GM04504 (cell line): ENCODE data around the gene FITM1.

ENCODE experiments used
- DNase-seq: peaks from one replicate; pipeline ENCODE4 v3.0.0-alpha.2; 2012; ENCODE audit warnings: low read depth

The FITM1 gene

DNA sequence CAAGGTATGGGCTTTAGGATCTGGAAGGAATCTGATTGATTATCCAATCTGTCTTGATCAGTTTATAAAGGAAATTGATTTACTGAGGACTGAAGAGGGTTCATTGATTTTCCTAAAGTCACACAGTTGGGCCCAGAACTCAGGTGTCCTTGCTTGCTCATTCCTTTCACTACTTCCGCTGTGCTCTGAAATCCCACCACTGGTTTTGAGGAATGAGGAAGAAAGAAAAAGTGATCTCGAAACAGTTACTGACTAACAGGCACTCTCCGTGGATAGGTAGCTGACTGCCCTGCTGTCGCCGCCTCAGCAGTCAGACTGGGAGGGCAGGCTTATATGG lies at the start of gene FITM1:
Gene FITM1, plus strand, starts transcription at position 280 of the 337 bp plus-strand sequence. CDS start 905 bp downstream, outside the sequence.
- no peak for DNase-seq

GRCh38 chr14:24080888-24081738 lies 49.3 kb upstream of the FITM1 start:
- no peak for DNase-seq

GRCh38 chr14:24081739-24082211 lies 48.7 kb upstream of the FITM1 start:
- DNase-seq: no peak

DNA sequence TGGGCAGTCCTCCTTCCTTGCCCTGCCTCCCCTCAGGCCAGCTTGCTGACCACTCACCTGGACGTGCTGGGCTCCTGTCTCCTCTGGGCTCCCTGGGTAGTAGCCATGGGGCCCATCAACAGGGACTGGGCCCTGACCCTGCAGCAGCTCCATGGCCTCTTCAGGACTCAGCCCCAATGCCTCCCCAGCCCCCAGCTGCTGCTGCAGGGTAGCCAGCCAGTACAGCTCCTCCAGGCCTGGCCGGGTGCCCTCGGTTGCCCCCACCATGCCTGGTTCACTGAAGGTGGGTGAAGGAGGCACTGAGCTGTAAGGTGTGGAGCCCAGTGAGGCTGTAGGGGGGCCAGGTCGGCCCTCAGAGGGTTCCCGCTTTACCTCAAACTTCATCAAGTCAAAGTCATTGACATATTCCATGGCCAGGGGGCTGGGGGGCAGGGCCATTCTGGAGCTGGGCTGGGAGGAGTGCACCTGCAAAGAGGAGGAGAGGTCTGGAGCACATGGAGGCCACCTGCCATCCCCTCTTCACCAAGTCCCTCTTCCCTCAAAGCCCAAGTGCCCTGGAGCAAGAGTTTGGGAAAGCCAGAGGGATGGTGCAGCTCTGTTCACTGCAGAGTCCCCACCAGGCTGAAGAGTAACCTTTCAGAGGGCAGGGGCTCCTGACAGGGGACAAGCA lies 47.9 kb upstream of the FITM1 start:
- no peak for DNase-seq

- no peak for DNase-seq
Observed at GRCh38 chr14:24083462-24083861, 47.0 kb upstream of the FITM1 start.

DNA sequence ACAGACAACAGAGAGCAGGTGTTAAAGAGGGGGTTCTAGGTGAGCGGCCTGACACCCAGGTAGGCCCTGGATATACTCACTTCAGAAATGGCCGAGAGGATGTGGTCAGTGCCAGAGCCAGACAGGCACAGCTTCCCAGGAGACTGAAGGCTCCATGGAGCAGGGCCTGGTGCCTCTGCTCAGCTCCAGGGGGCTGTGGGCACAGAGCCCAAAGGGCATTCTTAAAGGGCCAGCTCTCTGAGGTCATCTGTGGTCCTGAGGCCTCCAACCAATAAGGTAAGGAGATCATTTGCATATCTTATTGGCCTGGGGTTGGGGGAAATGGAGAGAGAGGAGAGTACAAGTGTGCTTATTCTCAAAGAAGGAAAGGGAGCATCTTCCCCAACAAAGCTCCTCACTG lies 46.0 kb upstream of the FITM1 start:
- no peak for DNase-seq

- DNase-seq: no peak
Observed at GRCh38 chr14:24085215-24085614, 45.2 kb upstream of the FITM1 start.

GRCh38 chr14:24086193-24086955 lies 44.1 kb upstream of the FITM1 start:
- DNase-seq: no peak

- no peak for DNase-seq
Observed at GRCh38 chr14:24087004-24087403, 43.5 kb upstream of the FITM1 start.

DNA sequence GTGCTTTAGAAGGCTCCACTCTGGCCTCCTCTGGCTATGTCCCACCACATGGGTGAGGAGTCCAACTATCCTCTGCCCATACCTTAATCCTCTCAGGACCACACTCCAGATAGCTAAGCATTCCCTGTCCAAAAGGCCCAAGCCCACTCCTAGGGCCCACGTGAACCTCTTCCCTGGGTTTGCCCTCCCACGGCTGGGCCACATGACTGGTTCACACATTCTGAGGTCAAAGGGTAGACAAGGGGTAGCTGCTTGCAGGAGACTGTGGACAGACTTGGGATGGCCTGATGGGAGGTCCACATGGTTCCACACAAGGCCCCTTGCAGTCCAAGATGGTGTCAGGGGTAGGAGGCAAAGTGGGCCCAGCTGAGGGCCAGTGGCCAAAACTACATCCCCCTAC lies 42.4 kb upstream of the FITM1 start:
- no peak for DNase-seq

DNA sequence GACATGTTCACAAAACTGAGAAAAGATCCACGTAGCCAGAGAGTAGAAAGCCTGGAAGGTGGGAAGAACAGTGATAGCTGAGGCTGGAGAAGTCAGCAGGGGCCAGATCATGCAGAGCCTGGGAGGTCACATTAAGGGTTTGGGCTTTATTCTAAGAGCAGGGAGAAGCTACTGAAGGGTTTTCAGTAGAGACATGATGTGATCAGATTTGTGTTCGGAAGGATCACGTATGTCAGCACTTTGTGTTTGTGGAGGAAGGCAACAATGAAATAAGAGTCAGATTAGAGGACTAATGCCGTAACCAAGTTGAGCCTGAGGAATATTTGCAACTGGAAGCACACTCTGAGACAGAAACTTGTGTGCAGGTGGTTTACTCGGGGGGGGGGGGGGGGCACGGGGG lies 40.6 kb upstream of the FITM1 start:
- no peak for DNase-seq

- no peak for DNase-seq
Observed at GRCh38 chr14:24092110-24092504, 38.4 kb upstream of the FITM1 start.

DNA sequence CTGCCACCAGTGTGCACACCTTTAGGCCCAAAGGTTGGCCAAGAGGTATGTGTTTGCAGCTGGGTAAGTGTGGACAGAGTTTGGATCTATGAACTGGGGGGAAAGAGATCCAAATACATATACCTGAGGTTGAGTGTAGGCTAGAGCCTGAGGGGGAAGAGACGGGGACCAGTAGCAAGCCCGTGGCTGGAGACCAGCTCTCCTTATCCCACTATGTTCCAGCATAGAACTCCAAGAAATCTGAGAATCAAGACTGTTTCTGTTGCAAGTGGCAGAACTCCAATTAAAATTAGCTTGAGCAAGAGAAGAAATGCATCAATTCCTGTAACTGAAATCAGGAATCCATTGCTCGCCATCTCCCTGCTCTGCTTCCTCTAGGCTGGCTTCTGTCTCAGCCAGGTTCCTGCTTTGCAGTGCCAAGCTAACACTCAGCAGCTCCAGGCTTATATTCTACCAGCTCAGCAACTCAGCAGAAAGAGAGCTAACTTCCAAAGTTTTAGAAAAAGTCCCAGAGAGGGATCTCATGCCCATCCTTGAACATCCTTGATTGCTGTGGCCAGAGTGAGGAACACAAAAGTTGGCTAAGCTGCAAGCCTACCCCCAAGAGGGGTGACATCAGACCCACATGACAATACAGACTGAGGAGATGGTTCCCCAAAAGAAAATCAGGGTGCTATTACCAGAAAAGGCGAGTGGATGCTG lies 37.8 kb upstream of the FITM1 start:
- DNase-seq: no peak

- DNase-seq: no peak
Observed at GRCh38 chr14:24093207-24093900, 37.1 kb upstream of the FITM1 start.

DNA sequence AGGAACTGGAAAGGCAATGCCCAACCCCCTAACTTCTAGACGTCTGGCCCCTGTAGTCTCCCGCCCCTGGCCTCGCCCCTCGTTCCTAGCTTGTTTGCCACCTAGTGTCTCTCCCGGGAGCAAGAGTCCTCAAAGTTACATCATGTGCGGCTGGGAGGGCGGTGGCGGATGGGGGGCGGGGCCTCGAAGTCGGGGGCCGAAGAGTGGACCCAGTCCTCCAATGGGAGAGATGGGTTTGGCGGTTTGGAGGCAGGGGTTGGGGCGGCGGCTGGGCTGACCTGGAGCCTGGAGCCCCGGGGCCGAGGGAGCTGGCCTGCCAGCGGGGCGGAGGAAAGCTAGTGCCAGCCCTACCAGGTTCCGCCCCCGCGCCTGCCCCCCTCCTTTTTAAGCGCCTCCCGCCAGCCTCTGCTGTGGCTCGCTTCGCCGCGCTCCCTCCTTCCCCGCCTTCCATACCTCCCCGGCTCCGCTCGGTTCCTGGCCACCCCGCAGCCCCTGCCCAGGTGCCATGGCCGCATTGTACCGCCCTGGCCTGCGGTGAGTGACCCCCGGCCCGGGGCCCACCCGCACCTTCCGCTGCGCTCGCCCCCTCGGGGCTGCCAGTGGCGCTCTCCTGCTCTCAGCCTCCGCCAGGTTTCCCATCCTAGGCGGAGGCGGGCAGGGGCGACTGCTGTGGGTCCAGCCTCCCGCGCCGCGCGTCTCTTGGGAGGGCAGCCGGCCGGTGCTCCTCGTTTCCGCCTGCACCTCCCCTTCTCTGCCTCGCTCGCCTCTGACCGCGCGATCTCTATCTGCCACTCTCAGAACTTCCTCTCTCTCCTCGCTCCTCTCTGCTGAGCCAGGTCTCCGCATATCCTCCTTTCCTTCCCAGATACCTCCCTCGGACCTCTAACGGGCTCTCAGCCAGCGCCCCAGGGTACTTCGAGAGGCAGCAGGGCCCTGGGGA lies 36.3 kb upstream of the FITM1 start, which contains the start of gene PCK2:
Gene PCK2, plus strand, starts transcription at position 411 of the 940 bp plus-strand sequence. Its CDS starts 95 bp downstream, at position 506.
- peak; percentile 91 for DNase-seq

DNA sequence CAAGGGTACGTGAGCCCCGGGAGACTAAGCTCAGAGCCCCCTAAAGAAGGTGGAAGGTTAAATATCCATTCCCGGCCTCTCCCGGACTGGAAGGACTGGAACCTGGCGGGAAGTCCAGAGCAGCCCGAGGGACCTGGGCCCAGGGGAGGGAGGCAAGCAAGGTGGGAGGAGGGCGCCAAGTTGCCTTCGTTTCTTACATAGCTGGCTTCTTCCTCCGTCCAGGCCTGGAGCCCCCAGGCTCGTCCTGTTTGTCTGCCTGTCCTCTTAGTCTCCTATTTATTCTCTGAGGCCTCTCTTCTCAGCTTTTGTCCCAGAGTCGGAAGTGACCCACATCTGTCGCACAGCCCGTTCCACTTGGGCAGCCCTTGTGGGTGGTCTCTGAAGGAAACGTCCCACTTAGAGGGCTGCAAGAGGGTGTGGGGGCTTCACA lies 35.6 kb upstream of the FITM1 start:
- DNase-seq: no peak

DNA sequence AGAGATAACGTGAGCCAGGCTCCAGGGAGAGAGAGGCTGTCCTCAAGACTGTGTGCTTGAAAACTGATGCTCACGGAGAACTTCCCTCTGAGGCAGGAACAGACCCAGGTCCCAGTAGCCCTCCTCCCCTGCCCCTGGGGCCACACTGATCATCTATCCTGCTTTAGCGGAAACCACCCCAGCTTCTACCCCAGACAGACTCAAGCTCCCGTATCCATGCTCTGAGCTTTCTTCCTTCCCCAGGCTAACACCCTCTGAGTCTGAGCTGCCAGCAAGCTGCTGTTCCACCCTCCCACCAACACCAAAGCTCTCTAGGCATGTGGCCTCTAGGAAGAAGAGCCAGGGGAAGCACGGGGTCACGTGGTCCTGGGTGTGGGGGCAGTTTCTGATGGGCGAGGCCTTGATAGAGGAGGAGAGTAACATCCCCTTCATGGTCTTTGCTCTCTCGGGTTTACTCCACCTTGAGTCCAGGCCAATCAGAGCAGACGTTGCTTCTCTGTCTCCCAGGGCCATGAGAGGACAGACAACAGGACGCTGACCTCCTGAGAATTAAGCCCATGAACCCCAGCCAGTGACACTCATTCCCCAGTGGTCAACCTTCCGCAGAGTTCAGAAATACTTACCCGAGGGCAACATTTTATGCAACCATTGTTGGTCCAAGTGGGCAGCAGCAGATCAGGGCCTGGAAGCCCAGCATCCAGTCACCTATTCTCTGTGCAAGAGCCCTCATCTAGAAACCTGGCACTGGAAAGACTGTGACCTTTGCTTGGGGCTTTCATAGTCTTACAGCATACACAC lies 35.0 kb upstream of the FITM1 start:
- peak; percentile 45 for DNase-seq

GRCh38 chr14:24096545-24097181 lies 33.8 kb upstream of the FITM1 start:
- DNase-seq: no peak
